HFF-Myc (cell line): ENCODE data around the gene TNS2.

Source experiments
- DNase-seq: peaks from one replicate; pipeline ENCODE4 v3.0.0-alpha.2; 2011; ENCODE audit warnings: low read depth; ENCODE audit errors: extremely low read depth
- H3K4me3 ChIP-seq: replicated peaks from 2 replicates; pipeline ENCODE4 v1.5.1; 2011; ENCODE audit warnings: low read depth, mild to moderate bottlenecking, control low read depth, low read length
- TF ChIP-seq, protein P1 (sequence below): IDR thresholded peaks from 2 replicates; pipeline ENCODE4 v1.5.1; 2012; ENCODE audit warnings: mild to moderate bottlenecking, low read depth, low read length, control low read depth; ENCODE audit errors: missing control alignments

The TNS2 gene

DNA sequence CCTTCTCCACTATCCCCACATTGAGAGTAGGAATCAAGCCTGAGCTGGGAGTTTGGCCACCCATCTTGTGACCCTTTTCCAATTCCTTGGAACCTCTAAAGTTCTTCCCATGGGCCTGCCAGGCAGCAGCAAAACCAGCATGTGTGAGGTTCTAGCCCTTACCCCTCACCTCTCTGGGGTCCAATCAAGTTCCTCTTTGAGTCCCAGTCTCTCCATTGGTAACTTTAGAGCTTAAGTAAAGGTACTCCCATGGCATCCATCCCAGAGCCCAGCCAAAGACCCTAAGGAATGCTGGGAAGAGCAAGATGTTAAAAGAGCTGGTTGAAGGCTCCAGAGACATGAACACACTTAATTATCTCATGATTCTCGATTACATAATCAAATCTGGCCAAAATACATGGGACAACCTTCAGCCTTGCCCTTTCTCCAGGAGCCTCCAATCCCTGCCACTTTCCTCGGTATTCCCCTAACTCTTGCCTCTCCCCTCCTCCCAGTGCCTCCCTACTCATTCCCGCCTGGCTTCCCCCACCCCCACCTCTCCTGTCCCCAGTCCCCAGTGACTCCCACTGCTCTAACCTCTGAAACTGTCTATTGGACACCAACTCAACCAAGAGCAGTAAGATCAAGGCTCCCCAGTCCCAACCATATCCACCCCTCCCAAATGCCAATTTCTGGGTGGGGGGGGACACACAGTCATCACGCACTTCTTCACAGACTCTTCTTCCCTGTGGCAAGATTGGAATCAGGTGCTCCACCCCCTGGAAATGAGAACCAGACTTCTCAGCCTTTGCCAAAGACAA, 4.8 kb upstream of the TNS2 start:
- H3K4me3 ChIP-seq, result no peak overlapping the region
- DNase-seq, result no peak
- TF ChIP-seq, protein P1, sequence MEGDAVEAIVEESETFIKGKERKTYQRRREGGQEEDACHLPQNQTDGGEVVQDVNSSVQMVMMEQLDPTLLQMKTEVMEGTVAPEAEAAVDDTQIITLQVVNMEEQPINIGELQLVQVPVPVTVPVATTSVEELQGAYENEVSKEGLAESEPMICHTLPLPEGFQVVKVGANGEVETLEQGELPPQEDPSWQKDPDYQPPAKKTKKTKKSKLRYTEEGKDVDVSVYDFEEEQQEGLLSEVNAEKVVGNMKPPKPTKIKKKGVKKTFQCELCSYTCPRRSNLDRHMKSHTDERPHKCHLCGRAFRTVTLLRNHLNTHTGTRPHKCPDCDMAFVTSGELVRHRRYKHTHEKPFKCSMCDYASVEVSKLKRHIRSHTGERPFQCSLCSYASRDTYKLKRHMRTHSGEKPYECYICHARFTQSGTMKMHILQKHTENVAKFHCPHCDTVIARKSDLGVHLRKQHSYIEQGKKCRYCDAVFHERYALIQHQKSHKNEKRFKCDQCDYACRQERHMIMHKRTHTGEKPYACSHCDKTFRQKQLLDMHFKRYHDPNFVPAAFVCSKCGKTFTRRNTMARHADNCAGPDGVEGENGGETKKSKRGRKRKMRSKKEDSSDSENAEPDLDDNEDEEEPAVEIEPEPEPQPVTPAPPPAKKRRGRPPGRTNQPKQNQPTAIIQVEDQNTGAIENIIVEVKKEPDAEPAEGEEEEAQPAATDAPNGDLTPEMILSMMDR, result no peak

DNA sequence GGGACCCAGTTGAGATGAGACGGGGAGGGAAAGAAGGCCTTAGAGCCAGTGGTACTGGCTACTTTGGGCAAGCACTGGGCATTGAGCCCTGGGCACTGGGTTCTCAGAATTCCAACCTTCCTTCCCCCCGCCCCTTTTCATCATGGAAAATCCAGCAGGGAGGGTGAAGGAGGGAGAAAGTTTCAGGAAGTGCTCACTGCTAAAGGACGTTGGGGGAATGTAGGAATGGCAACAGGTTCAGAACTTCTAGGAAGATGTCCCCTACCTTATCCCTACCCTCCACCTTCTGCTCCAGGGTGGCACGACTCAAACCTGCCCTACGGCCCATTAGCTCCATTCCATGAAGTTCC, 4.2 kb upstream of the TNS2 start:
- peak overlapping the region; percentile 61 for H3K4me3 ChIP-seq
- no peak for DNase-seq

DNA sequence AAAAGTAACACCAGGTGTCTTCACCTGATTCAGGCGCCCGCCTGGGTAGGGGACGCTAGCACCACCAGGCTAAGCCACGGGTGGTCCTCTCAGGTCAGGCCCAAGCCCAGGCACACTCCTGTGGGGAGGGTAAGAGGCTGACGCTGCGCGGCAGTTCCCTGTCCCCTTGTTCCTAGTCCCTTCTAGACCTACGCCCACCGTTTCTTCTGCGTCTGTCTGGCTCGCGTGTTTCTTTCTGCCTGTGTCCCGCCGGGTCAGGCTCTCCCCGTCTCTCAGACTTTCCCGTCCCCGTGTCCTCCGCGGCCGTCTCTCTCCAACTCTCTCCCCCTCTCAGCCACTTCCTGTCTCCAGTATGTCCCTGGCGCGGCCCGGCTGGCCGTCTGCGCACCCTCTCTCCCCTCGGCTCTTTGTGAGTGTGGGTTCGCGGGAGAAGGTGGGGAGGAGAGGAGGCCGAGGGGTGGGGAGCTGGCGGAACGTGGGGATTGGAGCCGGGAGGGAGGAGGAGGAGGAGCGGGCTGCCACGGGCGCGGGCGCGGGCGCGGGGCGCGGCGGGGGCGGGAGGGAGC, 3.1 kb upstream of the TNS2 start:
- no peak for DNase-seq
- TF ChIP-seq, protein P1, result no peak
- peak overlapping the region; percentile 61 for H3K4me3 ChIP-seq

More for the DNA sequence above, 4.2 kb upstream of the TNS2 start:
- TF ChIP-seq, protein P1, result no peak

DNA sequence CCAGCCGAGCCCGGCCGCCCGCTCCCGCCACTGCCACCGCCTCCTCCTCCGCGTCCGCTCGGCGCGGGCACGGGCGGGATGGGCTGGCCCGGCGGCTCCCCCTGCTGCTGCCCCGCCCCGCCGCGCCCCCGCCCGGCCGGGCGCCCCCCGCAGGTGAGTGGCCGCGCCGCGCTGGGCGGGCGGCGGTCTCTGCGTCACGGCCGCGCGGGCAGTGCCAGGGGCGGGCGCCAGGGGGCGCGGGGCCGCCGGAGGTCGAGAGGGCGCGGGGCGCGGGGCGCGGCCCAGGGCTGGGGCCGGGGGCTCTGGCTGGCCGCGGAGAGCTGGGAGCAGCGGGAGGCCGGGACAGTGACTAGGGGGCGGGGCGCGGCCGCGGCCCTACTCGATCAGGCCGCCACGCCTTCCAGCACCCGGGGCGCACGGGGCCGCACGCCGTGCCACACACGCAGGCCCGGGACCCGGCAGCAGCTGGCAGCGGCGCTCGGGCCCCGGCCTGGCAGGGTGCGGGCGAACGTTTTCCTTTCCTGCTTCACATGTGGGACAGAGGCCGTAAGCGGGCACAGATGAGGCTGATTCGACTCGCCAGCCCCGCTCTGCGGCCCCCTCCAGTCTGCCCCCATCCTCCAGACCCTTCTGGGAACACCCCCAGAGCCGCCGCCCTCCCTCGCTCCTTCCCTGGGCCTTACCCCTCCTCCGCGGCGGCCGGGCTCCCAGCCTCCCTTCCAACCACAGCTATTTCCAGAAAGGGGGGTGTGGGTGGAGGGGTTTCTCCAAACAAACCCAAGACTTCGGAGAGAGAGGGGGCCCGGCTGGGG, 2.4 kb upstream of the TNS2 start:
- peak overlapping the region; percentile 61 for H3K4me3 ChIP-seq
- TF ChIP-seq, protein P1, result no peak
- no peak for DNase-seq

DNA sequence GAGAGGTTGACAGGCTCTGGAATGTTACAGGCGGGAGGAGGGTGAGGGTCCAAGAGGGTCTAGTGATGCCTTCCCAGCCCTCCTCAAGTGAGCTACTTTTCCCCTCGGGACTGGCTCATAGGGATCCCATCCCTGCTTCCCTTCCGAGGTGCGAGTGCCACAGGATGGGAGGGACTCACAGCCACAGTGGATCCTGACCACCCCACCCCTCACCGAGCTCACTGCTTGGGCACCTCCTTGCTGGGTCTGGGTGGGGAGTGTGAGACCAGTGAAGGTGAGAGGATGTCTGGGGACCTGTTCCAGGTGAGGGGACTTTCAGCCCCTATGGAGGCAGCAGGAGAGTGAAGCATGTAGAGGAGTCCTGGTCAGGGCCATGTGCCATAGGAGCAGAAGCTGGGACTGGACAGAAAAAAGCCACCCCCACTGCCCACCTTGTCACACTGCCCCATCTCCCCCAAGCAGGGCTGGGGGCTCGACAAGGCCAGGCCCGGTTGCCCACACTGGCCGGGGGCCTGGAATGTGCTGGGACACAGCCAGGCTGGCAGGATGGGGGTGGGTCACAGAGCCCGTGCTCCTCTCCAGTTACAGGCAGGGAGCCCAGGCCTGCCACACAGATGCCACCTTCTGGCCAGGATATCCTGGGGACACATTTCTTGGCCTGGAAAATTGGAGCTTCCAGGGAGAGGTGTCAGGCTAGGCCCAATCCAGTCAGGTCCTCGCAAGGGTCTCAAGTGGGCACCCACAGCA, 1.7 kb upstream of the TNS2 start:
- H3K4me3 ChIP-seq, result peak overlapping the region; percentile 57
- TF ChIP-seq, protein P1, result no peak
- DNase-seq, result no peak

DNA sequence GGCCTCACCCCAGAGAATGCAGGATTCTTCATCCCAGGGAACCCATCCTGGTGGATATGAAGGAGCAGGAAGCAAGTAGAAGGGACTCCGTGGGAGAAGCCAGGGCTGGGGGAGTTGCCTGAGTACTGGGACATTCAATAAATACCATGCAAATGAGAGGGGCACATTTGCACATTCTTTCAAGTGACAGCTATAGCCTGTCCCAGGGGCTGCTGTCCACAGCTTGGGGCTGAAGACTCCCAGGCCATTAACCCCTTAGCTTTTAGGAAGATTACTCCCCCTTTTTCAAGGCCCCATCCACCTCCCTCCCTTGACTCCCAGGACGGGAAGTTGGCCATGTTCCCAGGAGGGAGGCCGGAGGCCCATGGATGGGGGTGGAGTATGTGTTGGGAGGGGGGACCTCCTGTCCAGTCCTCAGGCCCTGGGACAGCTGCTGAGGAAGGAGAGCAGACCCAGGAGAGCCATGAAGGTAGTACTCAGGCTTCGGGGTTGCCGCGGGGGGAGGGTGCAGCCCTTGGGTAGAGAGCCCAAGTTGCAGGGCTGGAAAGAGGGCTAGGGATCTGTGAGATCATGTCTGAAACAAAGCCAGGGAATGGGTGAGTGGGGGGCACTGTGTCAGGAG, 974 bp upstream of the TNS2 start:
- TF ChIP-seq, protein P1, result no peak
- H3K4me3 ChIP-seq, result peak overlapping the region; percentile 57
- no peak for DNase-seq
